NCI-H2227 (cell line): ENCODE measurements around the gene SEPTIN7.

ENCODE experiments used
- DNase-seq: peaks from one replicate; lab custom pipeline; 2025; ENCODE audit not compliant: unreplicated experiment; lab: John Stamatoyannopoulos, UW

Gene SEPTIN7

DNA sequence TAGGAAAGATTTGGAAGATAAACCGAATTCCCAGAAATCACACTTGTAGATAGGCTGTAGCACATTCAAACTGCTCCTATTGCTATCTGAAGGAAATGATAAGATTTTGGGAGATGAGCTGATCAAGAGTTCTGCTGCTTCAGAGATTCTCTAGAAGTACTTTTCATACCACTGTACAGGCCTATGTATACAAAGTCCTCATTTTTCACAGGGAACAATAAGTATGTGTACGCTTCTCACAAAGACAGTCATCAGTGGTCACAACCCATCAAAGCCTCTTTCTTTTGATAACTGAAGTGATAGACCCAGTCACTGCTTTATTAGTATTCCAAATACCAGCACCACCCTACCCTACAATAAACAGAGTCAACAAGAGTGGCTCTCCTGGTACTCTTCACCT lies 15.6 kb upstream of the SEPTIN7 start:
- no peak for DNase-seq

DNA sequence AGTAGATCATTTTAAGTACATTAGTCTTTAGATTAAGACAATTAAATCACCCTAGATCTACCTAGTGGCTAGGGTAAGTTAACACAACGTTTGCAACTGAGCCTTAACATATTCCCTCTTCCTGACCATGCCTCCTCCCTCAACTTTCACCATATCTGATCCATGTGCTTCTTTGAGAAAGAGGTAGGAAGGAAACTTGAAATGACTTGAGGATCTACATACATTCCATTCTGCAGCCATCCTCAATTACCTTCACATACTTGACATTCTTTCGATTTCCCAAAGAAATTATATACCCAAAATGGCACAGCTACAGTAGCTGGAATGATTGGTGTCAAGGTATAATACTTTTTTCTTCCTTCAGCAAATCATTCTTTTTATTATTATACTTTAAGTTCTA lies 12.9 kb upstream of the SEPTIN7 start:
- DNase-seq = no peak

DNA sequence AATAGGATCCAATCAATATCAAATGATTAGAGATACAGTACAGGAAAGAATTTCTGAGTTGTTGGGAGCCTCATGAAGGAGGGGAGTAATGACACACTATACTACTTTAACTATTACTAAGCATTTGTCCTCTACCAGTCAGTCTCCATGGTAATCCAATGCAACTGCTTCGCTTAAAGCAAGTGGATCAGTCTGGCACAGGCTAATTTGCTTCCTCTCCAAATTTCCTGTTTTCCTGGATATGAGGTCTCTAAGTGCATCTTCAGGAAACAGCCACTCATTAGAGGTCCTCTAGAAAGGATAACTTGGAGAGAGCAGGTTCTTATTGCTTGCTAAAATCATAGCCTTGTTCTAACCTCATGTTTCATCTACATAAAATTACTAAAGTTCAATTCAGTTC lies 8.4 kb upstream of the SEPTIN7 start:
- no peak for DNase-seq

DNA sequence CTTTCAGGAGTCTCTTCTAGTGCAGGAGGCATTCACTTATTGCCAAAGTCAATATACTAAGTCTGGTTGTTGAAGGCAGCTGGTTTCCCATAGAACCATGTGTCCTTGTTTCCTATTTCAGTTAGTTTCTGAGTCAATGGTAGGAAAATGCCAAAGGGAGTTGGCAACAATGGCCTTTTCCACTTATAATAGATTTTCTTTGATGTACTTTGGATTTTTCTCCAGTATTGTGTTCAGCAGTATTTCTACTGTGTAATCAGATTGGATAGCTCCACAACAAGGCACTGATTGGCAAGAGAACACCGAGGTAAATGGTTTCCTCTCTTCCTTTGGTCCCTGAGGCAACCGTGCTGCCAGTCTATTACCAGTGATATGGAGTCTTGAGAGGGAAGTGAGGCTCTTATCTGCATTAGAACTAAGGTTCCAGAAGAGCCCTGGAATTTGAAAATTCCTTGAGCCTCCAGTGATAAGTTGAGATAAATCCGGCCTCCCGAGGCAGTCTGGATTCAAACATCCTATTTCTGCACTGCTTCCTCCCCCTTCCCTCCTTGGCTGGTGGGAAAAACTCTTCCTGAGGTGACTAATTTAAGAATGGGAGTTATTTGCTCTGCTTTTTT lies 7.9 kb upstream of the SEPTIN7 start:
- DNase-seq = no peak

DNA sequence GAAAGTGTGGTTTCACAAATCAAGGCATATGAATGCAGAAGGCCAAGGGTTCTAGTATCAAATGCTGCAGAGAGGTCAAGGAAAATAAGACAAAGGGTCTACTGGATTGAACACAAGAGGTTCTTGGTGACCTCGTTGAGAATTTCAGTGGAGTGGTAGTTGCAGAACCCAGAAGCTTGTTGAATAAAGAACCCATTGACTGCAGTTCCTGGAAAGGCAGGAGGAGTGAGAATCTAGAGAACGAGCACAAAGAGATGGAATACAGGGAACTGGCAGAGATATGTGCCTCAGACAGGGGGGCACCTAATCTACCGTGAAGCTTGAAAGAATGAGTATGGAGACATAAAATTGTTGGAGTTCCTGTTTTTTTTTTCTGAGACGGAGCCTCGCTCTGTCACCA lies 3.5 kb upstream of the SEPTIN7 start:
- no peak for DNase-seq

DNA sequence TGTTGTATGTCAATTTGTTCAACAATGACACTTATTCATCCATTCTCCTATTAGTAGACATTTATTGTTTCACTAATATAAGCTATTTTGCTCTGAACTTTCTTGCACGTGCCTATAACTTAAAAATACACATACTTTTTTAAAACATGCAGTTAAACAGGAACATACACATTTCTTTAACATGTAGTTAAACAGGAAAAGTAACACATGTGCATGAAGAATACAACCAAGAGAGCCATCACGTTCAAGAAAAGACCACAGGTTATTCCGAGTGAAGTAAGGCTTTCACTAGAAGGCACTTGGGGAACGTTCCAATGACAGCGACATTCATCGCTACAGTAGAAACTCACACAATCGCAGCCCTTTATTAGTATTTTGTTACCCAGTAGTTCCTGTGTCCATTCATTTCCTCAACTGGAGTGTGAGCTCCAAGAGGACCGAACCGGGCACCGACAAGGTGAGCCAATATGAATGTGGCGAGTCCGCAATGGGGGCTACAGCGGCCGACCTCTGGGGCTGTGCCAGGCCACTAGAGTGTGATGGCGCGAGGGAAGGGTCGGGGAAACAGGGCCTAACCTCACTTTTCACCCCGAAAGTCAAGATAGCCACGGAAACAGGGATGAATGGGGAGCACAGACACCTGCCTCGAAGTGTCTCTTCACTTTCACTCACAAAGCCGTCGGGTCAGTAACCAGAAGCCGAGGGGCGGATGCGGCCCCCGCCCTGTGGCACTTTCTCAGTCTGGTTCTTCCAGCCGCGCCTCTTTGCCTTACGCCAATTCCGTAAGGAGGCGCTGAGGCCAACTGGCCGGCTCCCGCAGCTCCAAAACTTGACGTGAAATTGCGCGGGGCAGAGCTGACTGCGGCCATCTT lies 775 bp upstream of the SEPTIN7 start:
- DNase-seq = peak; percentile 92

DNA sequence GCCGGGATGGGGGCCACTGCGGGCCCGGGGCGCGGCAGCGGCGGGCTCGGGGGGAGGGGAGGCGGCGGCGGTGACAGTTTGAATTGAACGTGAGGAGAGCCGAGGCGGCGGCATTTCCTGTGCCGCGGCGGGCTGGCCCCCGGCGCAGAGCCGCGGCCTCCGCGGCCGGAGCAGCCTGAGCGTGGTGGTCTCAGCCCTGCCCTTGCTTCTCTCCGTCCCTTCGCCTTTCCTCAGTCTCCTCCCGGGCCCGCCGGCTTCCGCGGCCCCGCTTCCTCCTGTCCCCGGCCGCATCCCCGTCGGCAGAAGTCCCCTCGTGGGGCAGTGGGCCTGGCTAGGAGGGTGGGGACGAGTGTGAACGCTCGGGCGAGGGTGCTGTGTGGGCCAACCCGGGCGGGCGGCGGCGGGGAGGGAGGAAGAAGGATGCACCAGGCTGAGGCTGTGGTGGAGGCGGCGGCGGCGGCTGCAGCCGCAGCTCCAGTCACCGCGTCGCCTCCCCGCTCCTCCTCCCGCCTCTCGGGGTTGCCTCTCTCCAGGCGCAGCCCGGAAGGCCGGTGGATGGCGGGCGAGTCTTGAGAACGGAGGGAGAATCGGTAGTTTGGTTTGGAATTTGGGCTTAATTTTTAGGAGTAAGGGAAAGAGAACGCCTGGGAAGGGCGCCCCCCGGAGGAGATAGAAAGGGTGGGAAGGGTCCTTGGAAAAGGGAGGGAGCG lies 690 bp downstream of the SEPTIN7 start:
- DNase-seq = peak; percentile 73

DNA sequence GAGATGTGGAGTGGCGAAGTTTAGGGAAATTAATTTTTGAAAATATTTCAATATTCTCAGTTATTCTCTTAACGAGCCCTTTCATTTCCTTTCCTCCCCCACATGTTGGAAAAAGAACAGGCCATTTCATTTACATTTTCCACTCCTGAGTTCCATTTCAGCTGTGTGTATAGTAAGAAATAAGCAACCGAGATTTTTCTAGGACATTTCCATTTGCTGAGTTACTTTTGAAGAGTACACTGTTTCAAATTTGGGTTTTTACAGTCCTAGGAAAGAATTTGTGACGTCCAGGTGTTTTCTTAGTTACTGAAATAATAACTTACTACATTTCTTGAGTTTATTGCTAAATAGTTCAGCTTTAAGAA lies 1.2 kb downstream of the SEPTIN7 start:
- no peak for DNase-seq

DNA sequence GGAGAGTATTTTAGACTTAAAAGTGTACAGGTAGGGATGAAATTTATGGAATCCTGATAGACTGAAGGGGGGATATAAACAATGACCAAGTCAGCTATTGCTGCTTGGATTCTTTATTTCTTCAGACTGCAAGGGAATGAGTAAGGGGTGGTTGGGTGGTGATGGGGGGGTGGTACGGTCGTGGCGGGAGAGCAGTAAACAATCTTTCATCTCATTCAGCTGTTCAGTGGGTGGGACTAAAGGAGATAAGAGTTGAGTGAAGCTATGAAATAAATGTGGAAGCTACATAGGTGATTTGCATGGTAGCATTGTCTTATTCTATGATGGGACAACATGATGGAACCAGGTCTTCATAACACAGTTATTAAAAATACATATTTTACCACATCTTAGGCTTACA lies 1.8 kb downstream of the SEPTIN7 start:
- DNase-seq = no peak

DNA sequence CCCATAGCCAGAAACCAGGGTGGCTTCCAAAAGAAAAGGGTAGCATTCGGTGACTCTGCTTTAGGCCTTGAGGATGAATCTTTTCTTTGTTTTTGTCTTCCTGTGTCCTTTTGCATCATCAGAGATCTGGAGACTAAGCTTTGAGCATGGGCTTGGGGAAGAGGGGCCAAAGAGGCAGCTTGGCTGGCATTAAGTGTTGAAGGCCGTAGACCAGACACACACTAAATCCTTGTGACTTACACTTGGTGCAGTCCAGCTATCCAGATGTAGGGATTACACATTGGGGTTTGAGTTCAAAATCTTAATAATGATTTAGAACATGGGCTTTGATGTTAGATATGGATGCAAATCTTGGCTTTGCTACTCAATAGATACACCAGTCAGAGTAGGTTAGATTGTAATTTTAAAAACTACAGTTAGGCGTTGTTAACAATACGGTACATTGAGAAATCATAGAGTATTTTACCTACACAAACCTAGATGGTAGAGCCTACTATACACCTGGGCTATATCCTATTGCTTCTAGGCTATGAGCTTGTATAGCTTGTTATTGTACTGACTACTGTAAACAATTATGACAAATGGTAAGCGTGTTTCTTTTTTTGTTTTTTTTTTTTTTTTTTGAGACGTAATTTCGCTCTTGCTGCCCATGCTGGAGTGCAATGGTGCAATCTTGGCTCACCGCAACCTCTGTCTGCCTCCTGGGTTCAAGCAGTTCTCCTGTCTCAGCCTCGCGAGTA lies 3.5 kb downstream of the SEPTIN7 start:
- DNase-seq = no peak

DNA sequence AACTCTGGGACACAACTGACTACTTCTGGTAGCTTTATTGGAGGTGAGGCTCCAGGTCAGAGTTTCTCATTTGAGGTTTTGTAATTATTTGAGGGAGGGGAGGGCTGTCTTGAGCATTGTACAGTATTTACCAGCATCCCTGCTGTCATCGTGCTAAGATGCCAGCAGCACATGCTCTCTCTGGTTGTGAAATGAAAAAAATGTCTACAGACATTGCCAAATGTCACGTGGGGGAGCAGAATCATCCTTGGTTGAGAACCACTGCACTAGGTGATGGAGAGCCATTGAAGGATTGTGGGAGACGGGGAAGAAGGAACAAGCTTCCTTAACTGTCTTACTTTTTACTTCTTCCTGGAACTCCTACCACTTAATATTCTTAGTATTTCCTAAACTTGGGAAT lies 5.0 kb downstream of the SEPTIN7 start:
- DNase-seq = no peak

DNA sequence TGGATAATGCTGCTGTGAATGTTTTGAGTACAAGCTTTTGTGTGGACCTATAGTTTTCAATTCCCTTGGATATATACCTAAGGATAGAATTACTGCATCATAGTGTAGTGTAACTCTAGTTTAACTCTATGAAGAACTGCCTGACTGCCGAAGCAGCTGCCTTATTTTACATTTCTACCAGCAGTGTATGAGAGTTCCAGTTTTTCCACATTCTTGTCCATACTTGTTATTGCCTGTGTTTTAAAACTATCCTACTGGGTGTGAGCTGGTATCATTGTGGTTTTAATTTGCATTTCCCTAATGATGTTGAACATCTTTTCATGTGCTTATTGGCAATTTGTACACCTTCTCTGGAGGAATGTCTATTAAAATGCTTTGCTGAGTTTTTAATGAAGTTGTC lies 15.7 kb downstream of the SEPTIN7 start:
- no peak for DNase-seq

DNA sequence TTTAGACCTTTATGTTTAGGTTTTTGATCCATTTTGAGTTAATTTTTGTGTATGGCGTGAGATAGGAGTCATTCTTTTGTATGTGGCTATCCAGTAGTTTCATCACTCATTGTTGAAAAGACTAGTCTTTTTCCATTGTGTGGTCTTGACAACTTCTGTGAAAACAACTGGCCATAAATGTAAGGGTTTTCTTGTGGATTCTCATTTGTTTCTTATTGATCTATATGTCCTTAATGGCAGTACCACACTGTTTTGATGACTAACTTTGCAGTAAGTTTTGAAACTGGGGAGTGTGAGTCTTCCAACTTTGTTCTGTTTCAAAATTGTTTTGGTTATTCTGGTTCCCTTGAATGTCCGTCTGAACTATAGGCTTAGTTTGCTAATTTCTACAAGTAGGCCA lies 16.3 kb downstream of the SEPTIN7 start:
- no peak for DNase-seq

DNA sequence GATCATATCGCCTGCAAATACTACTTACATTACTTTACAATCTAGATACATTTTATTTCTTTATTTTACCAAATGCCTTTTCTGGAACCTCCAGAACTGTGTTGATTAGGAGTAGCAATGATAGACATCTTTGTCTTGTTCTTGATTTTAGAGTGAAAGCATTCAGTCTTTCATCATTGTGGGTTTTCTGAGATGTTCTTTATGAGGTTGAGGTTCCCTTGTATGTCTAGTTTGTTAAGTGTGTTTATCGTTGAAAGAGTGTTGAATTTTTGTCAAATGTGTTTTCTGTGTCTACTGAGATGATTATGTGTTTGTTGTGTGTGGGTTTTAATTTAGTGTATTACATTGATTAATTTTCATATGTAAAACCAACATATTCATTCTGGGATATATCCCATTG lies 17.1 kb downstream of the SEPTIN7 start:
- DNase-seq = no peak

DNA sequence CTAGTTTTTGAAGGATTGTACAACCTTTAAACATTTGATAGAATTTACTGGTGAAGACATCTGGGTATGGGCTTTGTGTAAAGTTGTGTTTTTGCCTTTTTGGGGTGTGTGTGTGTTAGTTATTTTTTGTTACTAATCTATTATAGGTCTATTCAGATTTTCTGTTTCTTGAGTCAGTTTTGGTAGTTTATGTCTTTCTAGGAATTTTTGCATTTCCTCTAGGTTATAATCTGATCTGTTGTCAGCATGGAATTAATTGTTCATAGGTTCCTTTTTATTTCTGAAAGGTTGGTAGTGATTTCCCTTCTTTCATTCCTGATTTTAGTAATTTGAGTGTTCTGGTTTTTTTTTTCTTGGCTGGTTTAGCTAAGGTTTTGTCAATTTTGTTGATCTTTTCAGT lies 17.7 kb downstream of the SEPTIN7 start:
- DNase-seq = no peak

DNA sequence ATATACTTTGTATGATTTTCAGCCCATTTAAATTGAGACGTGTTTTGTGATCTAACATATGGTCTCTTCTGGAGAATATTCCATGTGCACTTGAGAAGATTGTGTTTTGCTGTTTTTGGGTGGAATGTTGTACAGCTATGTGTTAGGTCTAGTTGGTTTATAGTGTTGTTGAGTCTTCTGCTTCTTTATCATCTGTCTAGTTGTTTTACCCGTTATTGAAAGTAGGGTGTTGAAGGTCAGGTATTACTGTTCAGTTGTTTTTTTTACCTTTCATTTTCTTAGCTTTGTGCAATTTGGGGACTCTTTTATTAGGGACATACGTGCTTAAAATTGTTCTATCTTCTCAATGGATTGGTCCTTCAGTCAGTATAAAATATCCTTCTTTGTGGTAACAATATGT lies 18.5 kb downstream of the SEPTIN7 start:
- DNase-seq = no peak

DNA sequence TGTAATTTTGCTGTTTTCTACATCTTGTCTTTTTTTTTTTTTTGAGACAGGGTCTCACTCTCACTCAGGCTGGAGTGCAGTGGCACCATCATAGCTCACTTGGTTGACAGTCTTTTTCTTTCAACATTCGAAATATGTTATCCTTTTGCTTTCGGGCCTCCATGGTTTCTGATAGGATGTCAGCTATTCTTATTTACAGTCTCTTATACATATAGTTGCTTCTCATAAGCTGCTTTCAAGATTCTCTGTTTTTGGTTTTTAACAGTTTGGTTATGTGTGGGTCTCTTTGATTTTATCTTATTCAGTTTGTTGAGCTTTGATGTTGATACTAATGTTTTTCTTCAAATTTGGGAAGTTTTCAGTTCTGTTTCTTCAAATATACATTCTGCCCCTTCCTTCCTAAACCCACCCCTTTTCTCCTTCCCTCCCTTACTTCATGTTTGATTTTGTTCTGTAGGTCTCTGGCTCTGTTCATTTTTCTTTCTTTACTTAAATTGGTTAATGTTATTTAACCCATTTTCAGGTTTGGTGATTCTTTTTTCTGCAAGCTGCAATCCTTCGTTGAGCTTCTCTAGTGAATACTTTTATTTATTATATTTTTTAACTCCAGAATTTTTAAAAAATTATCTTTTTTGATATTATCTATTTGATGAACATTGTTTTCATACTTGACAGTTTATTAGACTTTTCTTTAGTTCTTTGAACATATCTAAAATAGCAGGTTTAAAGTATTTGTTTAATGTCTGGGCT lies 19.3 kb downstream of the SEPTIN7 start:
- DNase-seq = no peak

DNA sequence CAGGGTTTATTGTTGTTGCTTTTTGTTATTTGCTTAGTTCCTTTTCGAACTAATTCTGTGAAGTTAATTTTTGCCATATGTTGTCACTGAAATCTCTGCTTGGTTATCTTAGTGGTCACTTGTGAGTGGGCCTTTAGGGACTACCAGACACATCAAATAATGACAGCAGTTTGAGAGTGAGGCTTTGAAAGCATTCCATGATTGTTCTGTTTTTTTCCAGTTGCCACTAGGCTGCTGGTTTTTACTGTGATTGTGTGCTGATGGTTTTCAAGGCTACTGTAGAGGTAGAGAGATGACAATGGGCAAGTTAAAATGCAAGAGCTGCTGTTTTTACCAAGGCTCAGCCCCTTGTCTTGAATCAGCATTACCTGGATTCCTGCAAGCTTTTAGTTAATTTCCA lies 20.0 kb downstream of the SEPTIN7 start:
- no peak for DNase-seq

DNA sequence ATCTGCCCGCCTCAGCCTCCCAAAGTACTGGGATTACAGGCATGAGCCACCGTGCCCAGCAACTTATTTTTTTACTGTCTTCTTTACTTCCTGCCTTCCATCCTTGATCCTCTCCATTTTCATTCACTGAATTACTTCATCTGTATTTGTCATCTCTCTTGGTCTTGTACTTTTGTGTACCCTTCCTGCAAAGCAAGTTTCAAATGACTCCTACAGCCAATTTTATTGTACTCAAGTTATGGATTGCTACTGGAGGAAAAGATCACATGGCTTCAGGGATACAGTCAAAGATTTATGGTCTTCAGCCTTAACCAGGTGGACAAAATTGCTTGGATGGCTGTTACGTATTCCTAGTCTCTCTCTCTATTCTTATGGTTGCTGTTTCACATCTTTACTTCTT lies 22.6 kb downstream of the SEPTIN7 start:
- DNase-seq = no peak

DNA sequence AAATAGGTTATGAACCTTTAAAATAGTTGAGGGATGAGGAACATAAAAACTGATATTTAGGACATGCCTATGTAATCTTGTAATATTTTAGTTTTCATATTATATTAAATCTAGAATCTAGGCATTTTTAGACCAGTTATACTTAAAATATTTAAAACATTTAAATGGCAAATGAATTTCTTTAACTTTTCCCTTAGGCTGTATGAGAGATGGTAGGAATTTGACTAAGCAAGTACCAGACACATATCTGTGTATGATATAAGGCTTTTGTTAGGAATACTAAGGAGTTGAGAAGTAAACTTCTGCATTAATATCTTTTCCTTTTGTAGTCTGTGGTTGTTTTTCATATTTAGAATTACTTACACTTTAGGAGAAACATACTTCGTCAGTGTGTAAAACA lies 25.1 kb downstream of the SEPTIN7 start:
- no peak for DNase-seq

DNA sequence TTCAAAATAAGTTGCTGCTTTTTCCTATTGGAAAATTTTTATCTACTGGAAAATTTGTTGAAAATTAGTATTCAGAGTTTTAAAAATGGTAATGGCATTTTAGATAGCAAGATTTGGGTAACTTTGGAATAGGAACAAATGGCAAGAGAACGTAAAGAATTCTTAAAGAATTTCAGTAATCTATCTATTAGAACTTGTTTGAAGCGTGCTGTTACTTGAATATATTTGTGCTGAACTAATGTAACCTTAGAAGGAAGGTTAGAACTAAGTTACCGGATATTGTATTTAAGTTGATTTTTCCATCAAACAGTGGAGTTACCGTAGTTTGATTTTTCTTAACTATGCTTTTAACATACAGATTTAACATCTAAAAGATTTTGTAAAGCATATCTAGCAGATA lies 25.9 kb downstream of the SEPTIN7 start:
- no peak for DNase-seq
